Naive thymus-derived CD4-positive, alpha-beta T cell (primary cell): Measurements from ENCODE around the gene PEDS1. TPM values are rescaled to one million over a fixed set of nuclear protein-coding genes. Genes with fewer than 3 reads are reported as not detected.
A peak's percentile ranks its signal among the peaks of the same experiment; 100 is the strongest.

Experiments
- ATAC-seq: fragments of 150-1000 bp; cut with Tn5 transposase; 2 replicates; pipeline ENCODE4 v1.10.0; 2021; ENCODE audit warnings: mild to moderate bottlenecking, moderate library complexity
- CTCF ChIA-PET: fragments of 350-600 bp; sonication (Branson Sonifier 250); formaldehyde crosslinking; loops from one replicate; lab custom pipeline; 2021; ENCODE audit warnings: antibody characterized with exemption; lab: Charles Lee
- POLR2A ChIA-PET: fragments of 350-600 bp; sonication (Branson Sonifier 250); formaldehyde crosslinking; loops from one replicate; lab custom pipeline; 2021; ENCODE audit warnings: antibody characterized with exemption, inconsistent platforms; lab: Charles Lee
- DNase-seq, 9 donors: peaks; one replicate each; pipeline versions ENCODE4 v3.0.0 to v3.0.0-alpha.2; 2020 to 2022; ENCODE audit warnings: mixed read lengths in 1 of 9
- H3K27ac ChIP-seq: one replicate; pipeline ENCODE4 v1.7.0; 2013; ENCODE audit warnings: mild to moderate bottlenecking, low read depth, low read length, moderate library complexity
- H3K27me3 ChIP-seq, 2 donors: one replicate each; pipeline ENCODE4 v1.7.0; 2013; ENCODE audit warnings: low read length in 2 of 2, mild to moderate bottlenecking in 2 of 2, moderate library complexity in 2 of 2; ENCODE audit not compliant: control insufficient read depth in 2 of 2, insufficient read depth in 2 of 2
- H3K36me3 ChIP-seq, 3 experiments: 1 replicate in 2 of 3; 2 replicates in 1 of 3; pipeline ENCODE4 v1.7.0; 2013; ENCODE audit warnings: low read length in 3 of 3, mild to moderate bottlenecking in 3 of 3, moderate library complexity in 1 of 3; ENCODE audit not compliant: insufficient read depth in 3 of 3, control insufficient read depth in 2 of 3
- H3K4me1 ChIP-seq, 2 donors: one replicate each; pipeline ENCODE4 v1.7.0; 2013; ENCODE audit warnings: low read length in 2 of 2, mild to moderate bottlenecking in 2 of 2, moderate library complexity in 1 of 2; ENCODE audit not compliant: control insufficient read depth in 2 of 2, insufficient read depth in 2 of 2
- H3K4me3 ChIP-seq: 2 replicates; pipeline ENCODE4 v1.7.0; 2013; ENCODE audit warnings: mild to moderate bottlenecking, low read length
- H3K9me3 ChIP-seq, 3 experiments: 1 replicate in 2 of 3; 2 replicates in 1 of 3; pipeline ENCODE4 v1.7.0; 2013; ENCODE audit warnings: low read length in 3 of 3; ENCODE audit not compliant: control insufficient read depth in 2 of 3
- H3K27ac Mint-ChIP-seq, 9 donors: one replicate each; pipeline ENCODE4 v1.8.0; 2020 to 2022; ENCODE audit warnings: mixed read lengths in 9 of 9, mild to moderate bottlenecking in 8 of 9, moderate library complexity in 5 of 9, inconsistent platforms in 2 of 9
- H3K27me3 Mint-ChIP-seq, 5 donors: one replicate each; pipeline ENCODE4 v1.8.0; 2021 to 2022; ENCODE audit warnings: mixed read lengths in 5 of 5, mild to moderate bottlenecking in 1 of 5
- H3K36me3 Mint-ChIP-seq, 5 donors: one replicate each; pipeline ENCODE4 v1.8.0; 2020 to 2022; ENCODE audit warnings: mixed read lengths in 5 of 5, mild to moderate bottlenecking in 3 of 5, inconsistent platforms in 1 of 5
- H3K4me1 Mint-ChIP-seq, 7 donors: one replicate each; pipeline ENCODE4 v1.8.0; 2020 to 2022; ENCODE audit warnings: mixed read lengths in 7 of 7, mild to moderate bottlenecking in 3 of 7, inconsistent platforms in 1 of 7
- H3K4me3 Mint-ChIP-seq, 10 donors: one replicate each; pipeline ENCODE4 v1.8.0; 2020 to 2022; ENCODE audit warnings: mild to moderate bottlenecking in 10 of 10, mixed read lengths in 10 of 10, moderate library complexity in 6 of 10, inconsistent platforms in 2 of 10
- H3K9me3 Mint-ChIP-seq, 11 donors: one replicate each; pipeline ENCODE4 v1.8.0; 2020 to 2022; ENCODE audit warnings: mixed read lengths in 11 of 11, mild to moderate bottlenecking in 4 of 11, inconsistent platforms in 1 of 11, moderate library complexity in 1 of 11
- intact Hi-C, 2 donors: fragments of 100-400 bp; cut with micrococcal nuclease; formaldehyde crosslinking; loops; one replicate each; pipeline ENCODE4 v1.15.1; 2023
- polyA plus RNA-seq, 2 donors: library from polyadenylated mRNA; unstranded; fragments of 300-500 nt; fragmentation: Illumina TruSeq; gene quantifications; one replicate each; pipeline ENCODE4 v1.2.3, GENCODE V29; 2021
- total RNA-seq, 6 experiments: library from RNA in 5 of 6; stranded (reverse) in 5 of 6; gene quantifications; 1 replicate in 5 of 6; 2 replicates in 1 of 6; pipeline ENCODE4 v1.2.3 and lab custom pipeline; 2021 to 2026

The PEDS1 gene
- total and polyA plus RNA-seq, 7 experiments from 2014 or later = 16.0 to 29.3 (median 20.8) TPM

DNA sequence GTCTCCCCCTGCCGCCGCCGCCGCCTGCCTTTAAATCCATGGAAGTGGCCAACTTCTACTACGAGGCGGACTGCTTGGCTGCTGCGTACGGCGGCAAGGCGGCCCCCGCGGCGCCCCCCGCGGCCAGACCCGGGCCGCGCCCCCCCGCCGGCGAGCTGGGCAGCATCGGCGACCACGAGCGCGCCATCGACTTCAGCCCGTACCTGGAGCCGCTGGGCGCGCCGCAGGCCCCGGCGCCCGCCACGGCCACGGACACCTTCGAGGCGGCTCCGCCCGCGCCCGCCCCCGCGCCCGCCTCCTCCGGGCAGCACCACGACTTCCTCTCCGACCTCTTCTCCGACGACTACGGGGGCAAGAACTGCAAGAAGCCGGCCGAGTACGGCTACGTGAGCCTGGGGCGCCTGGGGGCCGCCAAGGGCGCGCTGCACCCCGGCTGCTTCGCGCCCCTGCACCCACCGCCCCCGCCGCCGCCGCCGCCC is 37.6 kb upstream of the PEDS1 start:
- H3K27ac Mint-ChIP-seq = peak overlapping the region in 4 of 9 donors; percentile 21 to 96 (median 71)

GRCh38 chr20:50190251-50191064 is 36.9 kb upstream of the PEDS1 start, which contains the start of gene CEBPB:
Gene CEBPB (plus strand): TSS chr20:50190830. CDS start chr20:50191034, 204 bp downstream.
- DNase-seq (peak; percentile 73 to 92 (median 85)), ATAC-seq (peak; percentile 84)
- peaks cover 24 to 37% (median 29%) of the 10 kb centered on the region in 7 donors for H3K4me1 Mint-ChIP-seq
- no peaks in the 10 kb centered on the region for H3K9me3 ChIP-seq
- H3K4me3 Mint-ChIP-seq = peak within 1 kb of the TSS; percentile 83 to 94 (median 86)
- H3K27me3 Mint-ChIP-seq = peaks cover 7 to 8% (median 8%) of the 10 kb centered on the region in 5 donors
- H3K36me3 ChIP-seq = no peaks in the 10 kb centered on the region
- peaks cover 0 to 4% (median 0%) of the 10 kb centered on the region in 5 donors for H3K36me3 Mint-ChIP-seq
- peak within 1 kb of the TSS; percentile 62 to 96 (median 90) for H3K27ac Mint-ChIP-seq
- peak within 1 kb of the TSS; percentile 77 for H3K27ac ChIP-seq
- no peaks in the 10 kb centered on the region for H3K9me3 Mint-ChIP-seq
- no peaks in the 10 kb centered on the region for H3K27me3 ChIP-seq
- H3K4me1 ChIP-seq = peaks cover 11 to 21% of the 10 kb centered on the region in 2 donors
- CTCF ChIA-PET = interaction anchor here (0.7 to 2.4 kb wide), 5 partner anchors 10 to 386 kb away, joined by 3 to 8 read pairs (median 3); no protein-coding TSS in a partner anchor
- POLR2A ChIA-PET = interaction anchor here (0.7 to 2.4 kb wide), 9 partner anchors 11 to 321 kb away, joined by 3 to 9 read pairs (median 6); partner anchors contain the start of genes PEDS1, PTPN1 and UBE2V1
- H3K4me3 ChIP-seq = peak within 1 kb of the TSS; percentile 79
- intact Hi-C loops = loop anchor here (1.0 to 5.0 kb wide), 14 partner anchors 11 to 602 kb away; partner anchors contain the start of genes PTPN1 (in 2 of the 2), PARD6B (in 1 of the 2), RNF114 (in 1 of the 2) and SLC9A8 (in 1 of the 2)

More for the DNA sequence above, 37.6 kb upstream of the PEDS1 start:
- no peaks in the 10 kb centered on the region for H3K9me3 Mint-ChIP-seq
- H3K27me3 ChIP-seq = no peaks in the 10 kb centered on the region
- intact Hi-C loops = loop anchor here (1.0 to 5.0 kb wide), 6 partner anchors 148 to 601 kb away; partner anchors contain the start of genes PTPN1 (in 1 of the 2), RNF114 (in 1 of the 2) and SLC9A8 (in 1 of the 2)
- H3K4me1 ChIP-seq = peaks cover 11 to 21% of the 10 kb centered on the region in 2 donors
- peak overlapping the region; percentile 79 for H3K4me3 ChIP-seq
- H3K4me3 Mint-ChIP-seq = peak overlapping the region; percentile 67 to 93 (median 78)
- peaks cover 0 to 6% (median 0%) of the 10 kb centered on the region in 5 donors for H3K36me3 Mint-ChIP-seq
- peak in 7 of 9 donors; percentile 47 to 71 (median 65) for DNase-seq
- ATAC-seq = peak; percentile 26
- peak overlapping the region; percentile 77 for H3K27ac ChIP-seq
- POLR2A ChIA-PET = interaction anchor here (0.6 to 2.4 kb wide), 13 partner anchors 9 to 321 kb away, joined by 3 to 9 read pairs (median 4); partner anchors contain the start of genes PEDS1, PTPN1 and UBE2V1
- CTCF ChIA-PET = interaction anchor here (0.7 to 2.4 kb wide), 6 partner anchors 10 to 387 kb away, joined by 3 to 8 read pairs (median 3); no protein-coding TSS in a partner anchor
- H3K4me1 Mint-ChIP-seq = peaks cover 24 to 43% (median 29%) of the 10 kb centered on the region in 7 donors
- H3K27me3 Mint-ChIP-seq = peaks cover under 1 to 2% (median 1%) of the 10 kb centered on the region in 5 donors
- no peaks in the 10 kb centered on the region for H3K36me3 ChIP-seq
- H3K9me3 ChIP-seq = no peaks in the 10 kb centered on the region

DNA sequence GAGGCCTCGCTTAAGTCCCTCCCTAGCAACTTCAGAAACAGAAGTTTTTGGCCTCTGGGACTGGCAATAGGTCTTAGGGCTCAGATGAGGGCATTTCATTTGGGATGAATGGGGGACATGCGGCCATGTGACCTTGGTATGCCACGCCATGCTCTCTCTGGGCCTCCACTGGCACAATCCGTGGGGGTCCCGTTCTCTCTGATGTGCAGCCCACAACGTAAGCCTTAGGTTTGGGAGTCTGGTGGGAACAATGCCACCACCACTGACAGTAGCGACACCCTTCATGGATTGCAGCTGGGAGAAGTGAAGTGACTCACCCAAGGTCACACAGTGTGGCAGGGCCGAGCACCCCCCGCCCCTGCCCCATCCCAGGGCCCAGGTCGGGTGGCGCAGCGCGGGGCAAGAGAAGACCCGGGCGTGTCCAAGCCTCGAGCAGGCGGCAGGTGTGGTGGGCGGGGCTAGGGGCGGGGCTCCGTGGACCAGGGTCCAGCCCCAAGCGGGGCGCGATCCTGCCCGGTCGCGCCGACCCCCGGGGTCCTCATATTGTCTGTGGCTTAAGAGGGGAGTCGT is 36.2 kb upstream of the PEDS1 start:
- Mint-ChIP-seq H3K36me3 (peaks cover 0 to 3% (median 0%) of the 10 kb centered on the region in 5 donors), H3K4me3 (peak overlapping the region; percentile 25 to 93 (median 62)), H3K27me3 (peaks cover 11 to 13% (median 12%) of the 10 kb centered on the region in 5 donors), H3K9me3 (no peaks in the 10 kb centered on the region), H3K27ac (peak overlapping the region in 7 of 9 donors; percentile 16 to 71 (median 64)), H3K4me1 (peaks cover 21 to 30% (median 25%) of the 10 kb centered on the region in 7 donors)
- Histone ChIP-seq H3K36me3 (no peaks in the 10 kb centered on the region), H3K27me3 (no peaks in the 10 kb centered on the region), H3K4me1 (peaks cover 11 to 21% of the 10 kb centered on the region in 2 donors), H3K4me3 (peak overlapping the region; percentile 55), H3K9me3 (no peaks in the 10 kb centered on the region), H3K27ac (peak overlapping the region; percentile 77)
- ChIA-PET CTCF (interaction anchor here (0.9 to 3.4 kb wide), 5 partner anchors 20 to 387 kb away, joined by 3 to 51 read pairs (median 6); no protein-coding TSS in a partner anchor), POLR2A (interaction anchor here (1.0 kb wide), 1 partner anchor 9 kb away, joined by 3 read pairs; no protein-coding TSS in a partner anchor)
- peak in 1 of 9 donors; percentile 36 for DNase-seq
- peak; percentile 3 for ATAC-seq
- intact Hi-C loops = loop anchor here (1.0 to 5.0 kb wide), 14 partner anchors 10 to 603 kb away; partner anchors contain the start of genes PTPN1 (in 2 of the 2), PARD6B (in 1 of the 2), RNF114 (in 1 of the 2) and SLC9A8 (in 1 of the 2)

- CTCF ChIA-PET = interaction anchor here (0.6 to 3.4 kb wide), 8 partner anchors 11 to 398 kb away, joined by 3 to 51 read pairs (median 4); no protein-coding TSS in a partner anchor
Observed at GRCh38 chr20:50188879-50189680, 35.6 kb upstream of the PEDS1 start.

DNA sequence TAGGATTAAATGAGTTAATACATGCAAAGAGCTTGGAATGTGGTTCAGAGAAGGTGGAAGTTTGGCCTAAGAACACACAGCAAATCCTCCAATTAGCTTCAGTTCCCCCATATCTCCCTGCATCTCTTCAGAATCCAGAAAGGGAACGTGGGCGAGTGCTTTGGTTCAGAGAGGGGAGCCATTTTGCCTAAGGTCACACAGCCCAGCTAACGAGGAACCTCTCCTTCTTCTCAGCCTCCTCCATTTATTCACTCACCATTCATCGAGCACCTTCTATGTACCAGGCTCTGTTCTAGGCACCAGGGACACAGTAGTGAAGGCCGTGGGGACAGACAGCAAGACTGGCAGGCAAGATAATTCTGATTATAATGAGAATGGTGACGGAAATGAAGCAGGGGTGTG is 34.8 kb upstream of the PEDS1 start:
- Mint-ChIP-seq H3K27ac (peak overlapping the region in 8 of 9 donors; percentile 19 to 93 (median 58)), H3K4me3 (peak overlapping the region in 7 of 10 donors; percentile 3 to 54 (median 26)), H3K4me1 (peaks cover 11 to 18% (median 12%) of the 10 kb centered on the region in 7 donors), H3K36me3 (peaks cover 0 to 3% (median 0%) of the 10 kb centered on the region in 5 donors), H3K27me3 (peaks cover 17 to 24% (median 22%) of the 10 kb centered on the region in 5 donors), H3K9me3 (no peaks in the 10 kb centered on the region)
- POLR2A ChIA-PET = interaction anchor here (0.9 to 1.4 kb wide), 2 partner anchors 10 to 278 kb away, joined by 3 read pairs; no protein-coding TSS in a partner anchor
- Histone ChIP-seq H3K36me3 (no peaks in the 10 kb centered on the region), H3K27ac (no peak overlapping the region), H3K27me3 (no peaks in the 10 kb centered on the region), H3K4me1 (peaks cover 8% of the 10 kb centered on the region in 2 donors), H3K4me3 (no peak overlapping the region), H3K9me3 (no peaks in the 10 kb centered on the region)
- CTCF ChIA-PET = interaction anchor here (0.6 to 3.4 kb wide), 11 partner anchors 10 to 436 kb away, joined by 3 to 51 read pairs (median 4); no protein-coding TSS in a partner anchor
- no peak for DNase-seq
- ATAC-seq = no peak
- intact Hi-C loops = loop anchor here in 1 of 2 donors (5.0 kb wide), 1 partner anchor 559 kb away; no protein-coding TSS in a partner anchor

More at GRCh38 chr20:50188879-50189680, 35.6 kb upstream of the PEDS1 start:
- POLR2A ChIA-PET = interaction anchor here (0.5 to 1.0 kb wide), 3 partner anchors 8 to 279 kb away, joined by 3 read pairs; no protein-coding TSS in a partner anchor
- no peak for ATAC-seq
- peaks cover 17 to 20% (median 19%) of the 10 kb centered on the region in 5 donors for H3K27me3 Mint-ChIP-seq
- intact Hi-C loops = loop anchor here in 1 of 2 donors (5.0 kb wide), 1 partner anchor 558 kb away; no protein-coding TSS in a partner anchor
- H3K9me3 ChIP-seq = no peaks in the 10 kb centered on the region
- H3K36me3 ChIP-seq = no peaks in the 10 kb centered on the region
- peak overlapping the region; percentile 28 to 93 (median 64) for H3K27ac Mint-ChIP-seq
- H3K4me3 Mint-ChIP-seq = peak overlapping the region in 9 of 10 donors; percentile 3 to 93 (median 54)
- DNase-seq = no peak
- peaks cover 0 to 3% (median 0%) of the 10 kb centered on the region in 5 donors for H3K36me3 Mint-ChIP-seq
- no peaks in the 10 kb centered on the region for H3K9me3 Mint-ChIP-seq
- no peaks in the 10 kb centered on the region for H3K27me3 ChIP-seq
- peaks cover 11 to 16% of the 10 kb centered on the region in 2 donors for H3K4me1 ChIP-seq
- H3K4me3 ChIP-seq = no peak overlapping the region
- peaks cover 18 to 25% (median 20%) of the 10 kb centered on the region in 7 donors for H3K4me1 Mint-ChIP-seq
- H3K27ac ChIP-seq = no peak overlapping the region
